OCI-LY7 (cell line): ENCODE measurements around the gene MALL. TPM values are rescaled to one million over a fixed set of nuclear protein-coding genes. Genes with fewer than 3 reads are reported as not detected.

ENCODE experiments used
- BruUV-seq: library from RNA; stranded (reverse); fragments of 400-500 nt; replicated peaks from 2 replicates; lab custom pipeline; 2021; lab: Mats Ljungman, UMichigan
- CTCF ChIA-PET: fragments of 300-600 bp; sonication (Branson Sonifier 250); formaldehyde crosslinking; loops from one replicate; lab custom pipeline; 2022; ENCODE audit warnings: antibody characterized with exemption; ENCODE audit not compliant: unreplicated experiment; lab: Charles Lee
- POLR2A ChIA-PET: fragments of 300-600 bp; sonication (Branson Sonifier 250); formaldehyde crosslinking; loops from one replicate; lab custom pipeline; 2022; ENCODE audit warnings: antibody characterized with exemption; lab: Charles Lee
- DNase-seq: peaks from one replicate; pipeline ENCODE4 v3.0.0-alpha.2; 2015; ENCODE audit warnings: low spot score
- H2AFZ ChIP-seq: fragments of 200-600 bp; sonication (generic), shearing (Covaris generic); 2 replicates; pipeline ENCODE4 v1.6.1; 2014; ENCODE audit warnings: mild to moderate bottlenecking, antibody characterized with exemption, low read length, moderate library complexity
- H3K27ac ChIP-seq: fragments of 200-600 bp; sonication (generic); 2 replicates; pipeline ENCODE4 v1.5.1; 2014; ENCODE audit warnings: mixed run types, low read depth, mild to moderate bottlenecking, moderate library complexity, low read length, inconsistent platforms; ENCODE audit not compliant: poor library complexity, severe bottlenecking
- H3K36me3 ChIP-seq: fragments of 200-600 bp; sonication (generic); 2 replicates; pipeline ENCODE4 v1.6.1; 2014; ENCODE audit warnings: mild to moderate bottlenecking, antibody characterized with exemption, low read length, moderate library complexity, mixed read lengths; ENCODE audit not compliant: insufficient read depth
- H3K4me1 ChIP-seq: fragments of 200-600 bp; sonication (generic); 2 replicates; pipeline ENCODE4 v1.5.1; 2014; ENCODE audit warnings: mild to moderate bottlenecking, low read length; ENCODE audit not compliant: insufficient read depth, poor library complexity, severe bottlenecking
- H3K4me2 ChIP-seq: fragments of 200-600 bp; sonication (generic); 2 replicates; pipeline ENCODE4 v1.6.1; 2014; ENCODE audit warnings: mild to moderate bottlenecking, low read length
- H3K4me3 ChIP-seq: fragments of 200-600 bp; sonication (generic); 2 replicates; pipeline ENCODE4 v1.5.1; 2014; ENCODE audit warnings: mild to moderate bottlenecking, low read depth, low read length; ENCODE audit not compliant: poor library complexity, severe bottlenecking
- H3K79me2 ChIP-seq: fragments of 200-600 bp; sonication (generic); 2 replicates; pipeline ENCODE4 v1.6.1; 2016; ENCODE audit warnings: low read depth, mild to moderate bottlenecking, low read length, moderate library complexity, mixed read lengths; ENCODE audit not compliant: insufficient read depth
- H3K9me2 ChIP-seq: fragments of 200-600 bp; sonication (generic); 2 replicates; pipeline ENCODE4 v1.6.1; 2016; ENCODE audit warnings: mild to moderate bottlenecking, low read length, mixed read lengths; ENCODE audit not compliant: insufficient read depth
- H3K9me3 ChIP-seq: fragments of 200-600 bp; sonication (generic); 2 replicates; pipeline ENCODE4 v1.6.1; 2014; ENCODE audit warnings: mild to moderate bottlenecking, mixed run types, low read length, mixed read lengths
- H4K20me1 ChIP-seq: fragments of 200-600 bp; sonication (generic); 2 replicates; pipeline ENCODE4 v1.6.1; 2014; ENCODE audit warnings: mild to moderate bottlenecking, antibody characterized with exemption, low read length, moderate library complexity, mixed read lengths; ENCODE audit not compliant: insufficient read depth
- EZH2phosphoT487 ChIP-seq: fragments of 200-600 bp; sonication (generic); IDR thresholded peaks from 2 replicates; pipeline ENCODE4 v1.6.1; 2018; ENCODE audit warnings: low read depth, borderline replicate concordance, mild to moderate bottlenecking, mixed run types, antibody characterized with exemption, low read length, moderate library complexity, mixed read lengths
- intact Hi-C: fragments of 100-400 bp; cut with micrococcal nuclease; formaldehyde crosslinking; loops from one replicate; pipeline ENCODE4 v1.10.0; 2022; ENCODE audit not compliant: unreplicated experiment
- total RNA-seq, 2 experiments: library from RNA; depleted of rRNA in 1 of 2; stranded (reverse); fragments of >200 nt in 1 of 2; shearing (Covaris generic) in 1 of 2; gene quantifications; 2 replicates each; pipeline ENCODE4 v1.2.3, GENCODE V29; 2014 to 2022
- TF ChIP-seq, protein P1 (sequence below): fragments of 200-600 bp; sonication (generic); conservative IDR thresholded peaks from 2 replicates; pipeline ENCODE4 v1.5.1; 2014; ENCODE audit warnings: mild to moderate bottlenecking, antibody characterized with exemption, low read length, moderate library complexity, mixed read lengths

Gene MALL
- total RNA-seq, 2 experiments from 2014 or later: not detected

GRCh38 chr2:110130757-110131156 lies 15.1 kb upstream of the MALL start:
- TF ChIP-seq, protein P1, sequence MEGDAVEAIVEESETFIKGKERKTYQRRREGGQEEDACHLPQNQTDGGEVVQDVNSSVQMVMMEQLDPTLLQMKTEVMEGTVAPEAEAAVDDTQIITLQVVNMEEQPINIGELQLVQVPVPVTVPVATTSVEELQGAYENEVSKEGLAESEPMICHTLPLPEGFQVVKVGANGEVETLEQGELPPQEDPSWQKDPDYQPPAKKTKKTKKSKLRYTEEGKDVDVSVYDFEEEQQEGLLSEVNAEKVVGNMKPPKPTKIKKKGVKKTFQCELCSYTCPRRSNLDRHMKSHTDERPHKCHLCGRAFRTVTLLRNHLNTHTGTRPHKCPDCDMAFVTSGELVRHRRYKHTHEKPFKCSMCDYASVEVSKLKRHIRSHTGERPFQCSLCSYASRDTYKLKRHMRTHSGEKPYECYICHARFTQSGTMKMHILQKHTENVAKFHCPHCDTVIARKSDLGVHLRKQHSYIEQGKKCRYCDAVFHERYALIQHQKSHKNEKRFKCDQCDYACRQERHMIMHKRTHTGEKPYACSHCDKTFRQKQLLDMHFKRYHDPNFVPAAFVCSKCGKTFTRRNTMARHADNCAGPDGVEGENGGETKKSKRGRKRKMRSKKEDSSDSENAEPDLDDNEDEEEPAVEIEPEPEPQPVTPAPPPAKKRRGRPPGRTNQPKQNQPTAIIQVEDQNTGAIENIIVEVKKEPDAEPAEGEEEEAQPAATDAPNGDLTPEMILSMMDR: no peak
- TF ChIP-seq EZH2phosphoT487: no peak
- H4K20me1 ChIP-seq: no peaks in the 10 kb centered on the region
- H3K4me3 ChIP-seq: no peak overlapping the region
- 0 out of 2 replicates have a peak, but pooled peaks cover 4% of the 10 kb centered on the region for H3K9me3 ChIP-seq
- ChIA-PET POLR2A (no interaction called here), CTCF (no interaction called here)
- no peaks in the 10 kb centered on the region for H3K4me1 ChIP-seq
- H3K27ac ChIP-seq: no peak overlapping the region
- no peak overlapping the region for H3K4me2 ChIP-seq
- no peaks in the 10 kb centered on the region for H3K36me3 ChIP-seq
- BruUV-seq: no TSS peak
- H3K9me2 ChIP-seq: no peaks in the 10 kb centered on the region
- no peak for DNase-seq
- intact Hi-C loops: no loop called here
- H3K79me2 ChIP-seq: no peaks in the 10 kb centered on the region
- no peak overlapping the region for H2AFZ ChIP-seq

GRCh38 chr2:110126906-110127305 lies 11.3 kb upstream of the MALL start:
- Histone ChIP-seq H3K27ac (no peak overlapping the region), H3K4me3 (no peak overlapping the region), H3K4me1 (no peaks in the 10 kb centered on the region), H3K36me3 (no peaks in the 10 kb centered on the region), H3K9me3 (no peaks in the 10 kb centered on the region), H3K4me2 (no peak overlapping the region), H2AFZ (no peak overlapping the region), H4K20me1 (no peaks in the 10 kb centered on the region), H3K9me2 (no peaks in the 10 kb centered on the region), H3K79me2 (no peaks in the 10 kb centered on the region)
- TF ChIP-seq, protein P1: no peak
- TF ChIP-seq EZH2phosphoT487: no peak
- BruUV-seq: no TSS peak
- POLR2A ChIA-PET: no interaction called here
- CTCF ChIA-PET: no interaction called here
- intact Hi-C loops: no loop called here
- no peak for DNase-seq

- H2AFZ ChIP-seq: no peak overlapping the region
- DNase-seq: no peak
- no peaks in the 10 kb centered on the region for H3K9me3 ChIP-seq
- intact Hi-C loops: no loop called here
- POLR2A ChIA-PET: no interaction called here
- H3K4me1 ChIP-seq: no peaks in the 10 kb centered on the region
- no peaks in the 10 kb centered on the region for H3K36me3 ChIP-seq
- no TSS peak for BruUV-seq
- CTCF ChIA-PET: no interaction called here
- TF ChIP-seq EZH2phosphoT487: no peak
- TF ChIP-seq, protein P1: no peak
- no peaks in the 10 kb centered on the region for H3K9me2 ChIP-seq
- no peak overlapping the region for H3K27ac ChIP-seq
- no peaks in the 10 kb centered on the region for H3K79me2 ChIP-seq
- no peaks in the 10 kb centered on the region for H4K20me1 ChIP-seq
- H3K4me2 ChIP-seq: no peak overlapping the region
- no peak overlapping the region for H3K4me3 ChIP-seq
These were observed 10.6 kb upstream of the MALL start for GRCh38 chr2:110126086-110126773.
